ENCODE measurements around the gene RBMS1.

Gene RBMS1

DNA sequence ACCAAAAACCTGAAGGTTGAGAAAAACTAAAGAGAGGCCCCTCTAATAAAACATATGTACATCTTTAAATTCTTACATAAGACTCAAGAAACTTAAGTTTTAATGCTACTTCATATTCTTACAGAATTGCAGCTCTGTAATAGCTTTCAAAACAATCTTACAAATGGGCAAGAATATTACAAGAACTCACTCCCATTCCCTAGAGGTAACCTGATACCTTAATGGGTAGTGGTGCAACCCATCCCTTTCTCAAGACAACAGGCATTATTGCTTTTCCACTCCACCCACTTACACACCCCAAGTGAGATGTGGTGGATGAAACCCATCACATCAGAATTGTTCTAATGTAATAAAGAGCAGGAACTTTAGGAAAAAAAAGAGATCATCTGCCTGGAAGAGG lies 103.7 kb downstream of the RBMS1 start:
- TF ChIP-seq CTCF (IDR thresholded peaks at IDR 0.05; ENCODE audit: control insufficient read depth, extremely low read depth, insufficient read depth), result no peak
- DNase-seq (ENCODE audit: low read depth), result no peak

DNA sequence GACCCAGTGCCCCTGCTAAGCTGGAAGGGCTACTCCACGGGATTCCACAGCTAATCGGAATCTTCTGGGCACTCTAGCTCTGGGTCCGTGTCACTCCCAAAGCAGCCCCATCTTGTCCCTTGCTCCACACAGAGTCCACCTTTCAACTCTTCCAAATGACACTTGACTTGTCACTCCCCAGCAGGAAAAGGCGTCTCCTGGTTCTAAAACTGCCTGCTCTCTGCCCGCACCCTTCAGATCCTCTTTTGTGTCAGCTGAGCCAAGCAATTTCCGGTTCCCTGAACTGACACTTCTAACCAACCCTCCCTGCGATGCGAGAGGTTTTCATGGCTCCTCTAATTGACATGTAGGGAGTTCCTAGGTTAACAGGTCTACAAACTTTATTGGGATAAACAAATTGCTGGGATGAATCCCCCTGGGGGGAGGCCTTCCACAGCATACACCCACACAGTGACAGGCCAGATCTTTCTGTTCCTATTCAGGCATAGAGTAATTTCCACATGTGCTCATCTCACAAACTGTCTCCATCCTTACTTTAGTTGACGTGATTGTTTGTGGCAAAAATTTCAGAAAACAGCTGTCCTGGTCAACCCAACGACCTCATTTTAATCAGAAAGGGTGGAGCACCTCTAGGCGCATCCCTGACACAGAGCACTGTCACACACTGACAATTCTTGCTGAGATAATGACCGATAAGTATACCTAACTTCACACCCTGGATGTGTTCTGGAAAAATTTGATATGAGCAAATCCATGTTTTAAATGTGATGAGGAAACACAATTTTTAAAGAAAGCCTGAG lies 104.9 kb downstream of the RBMS1 start:
- no peak for TF ChIP-seq CTCF (IDR thresholded peaks at IDR 0.05; ENCODE audit: control insufficient read depth, extremely low read depth, insufficient read depth)
- no peak overlapping the region for H3K4me3 ChIP-seq (ENCODE audit: low read depth, low read length)
- DNase-seq (ENCODE audit: low read depth), result no peak

More for the DNA sequence above, 103.7 kb downstream of the RBMS1 start:
- no peak overlapping the region for H3K4me3 ChIP-seq (ENCODE audit: low read depth, low read length)

DNA sequence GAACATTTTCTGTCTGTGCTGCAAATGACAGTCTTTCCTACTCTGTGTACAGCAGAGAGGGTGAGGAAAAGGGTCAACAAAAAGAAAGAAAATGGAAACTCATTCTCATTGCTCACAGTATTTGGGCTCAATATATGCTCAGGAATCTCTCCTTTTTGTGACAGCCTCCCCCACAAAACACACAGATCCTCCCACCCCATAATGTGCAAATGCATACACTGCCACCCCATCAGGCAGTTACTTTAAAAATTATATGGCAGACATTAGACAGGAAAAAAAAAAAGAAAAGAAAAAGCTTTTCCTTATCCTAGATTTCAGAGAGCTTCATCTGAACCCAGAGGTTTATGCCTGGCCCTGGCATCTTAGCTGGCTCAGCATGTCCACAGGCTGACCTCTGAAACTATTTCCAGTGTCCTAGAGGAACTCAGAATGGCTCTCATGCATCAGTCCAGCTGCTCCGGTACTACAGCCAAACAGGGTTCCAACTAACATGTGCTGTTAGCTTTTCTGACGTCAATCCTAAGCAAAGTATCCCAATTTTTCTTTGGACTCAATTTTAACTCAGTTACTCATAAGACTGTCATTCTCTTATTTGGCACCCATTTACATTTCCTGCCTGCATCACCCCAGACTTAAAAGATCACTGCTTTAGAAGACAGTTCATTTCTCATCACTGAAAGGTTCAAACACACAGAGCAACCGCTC lies 105.9 kb downstream of the RBMS1 start:
- DNase-seq (ENCODE audit: low read depth), result no peak
- no peak overlapping the region for H3K4me3 ChIP-seq (ENCODE audit: low read depth, low read length)
- TF ChIP-seq CTCF (IDR thresholded peaks at IDR 0.05; ENCODE audit: control insufficient read depth, extremely low read depth, insufficient read depth), result no peak

GRCh38 chr2:160384791-160385190 lies 108.8 kb downstream of the RBMS1 start:
- H3K4me3 ChIP-seq (ENCODE audit: low read depth, low read length), result no peak overlapping the region
- TF ChIP-seq CTCF (IDR thresholded peaks at IDR 0.05; ENCODE audit: control insufficient read depth, extremely low read depth, insufficient read depth), result no peak
- no peak for DNase-seq (ENCODE audit: low read depth)

GRCh38 chr2:160381425-160381951 lies 112.1 kb downstream of the RBMS1 start:
- no peak for DNase-seq (ENCODE audit: low read depth)
- no peak for TF ChIP-seq CTCF (IDR thresholded peaks at IDR 0.05; ENCODE audit: control insufficient read depth, extremely low read depth, insufficient read depth)
- no peak overlapping the region for H3K4me3 ChIP-seq (ENCODE audit: low read depth, low read length)

- no peak for DNase-seq (ENCODE audit: low read depth)
- TF ChIP-seq CTCF (IDR thresholded peaks at IDR 0.05; ENCODE audit: control insufficient read depth, extremely low read depth, insufficient read depth), result no peak
- H3K4me3 ChIP-seq (ENCODE audit: low read depth, low read length), result no peak overlapping the region
Measured at GRCh38 chr2:160380611-160381010, 113.0 kb downstream of the RBMS1 start.

All from LNCaP clone FGC (cell line).